T follicular helper cell (primary cell): ENCODE measurements around the gene PHF21A.
"Not testable (repeated sequence)": the region's sequence is repeated elsewhere in the genome, so short reads cannot be mapped to it uniquely, and the experiment has no call there.

ENCODE experiments used
- DNase-seq: peaks from one replicate; pipeline ENCODE4 v3.0.0-alpha.2; 2020; ENCODE audit warnings: low read depth

Gene PHF21A

GRCh38 chr11:45921561-45922424 lies 199.5 kb downstream of the PHF21A start:
- no peak for DNase-seq

DNA sequence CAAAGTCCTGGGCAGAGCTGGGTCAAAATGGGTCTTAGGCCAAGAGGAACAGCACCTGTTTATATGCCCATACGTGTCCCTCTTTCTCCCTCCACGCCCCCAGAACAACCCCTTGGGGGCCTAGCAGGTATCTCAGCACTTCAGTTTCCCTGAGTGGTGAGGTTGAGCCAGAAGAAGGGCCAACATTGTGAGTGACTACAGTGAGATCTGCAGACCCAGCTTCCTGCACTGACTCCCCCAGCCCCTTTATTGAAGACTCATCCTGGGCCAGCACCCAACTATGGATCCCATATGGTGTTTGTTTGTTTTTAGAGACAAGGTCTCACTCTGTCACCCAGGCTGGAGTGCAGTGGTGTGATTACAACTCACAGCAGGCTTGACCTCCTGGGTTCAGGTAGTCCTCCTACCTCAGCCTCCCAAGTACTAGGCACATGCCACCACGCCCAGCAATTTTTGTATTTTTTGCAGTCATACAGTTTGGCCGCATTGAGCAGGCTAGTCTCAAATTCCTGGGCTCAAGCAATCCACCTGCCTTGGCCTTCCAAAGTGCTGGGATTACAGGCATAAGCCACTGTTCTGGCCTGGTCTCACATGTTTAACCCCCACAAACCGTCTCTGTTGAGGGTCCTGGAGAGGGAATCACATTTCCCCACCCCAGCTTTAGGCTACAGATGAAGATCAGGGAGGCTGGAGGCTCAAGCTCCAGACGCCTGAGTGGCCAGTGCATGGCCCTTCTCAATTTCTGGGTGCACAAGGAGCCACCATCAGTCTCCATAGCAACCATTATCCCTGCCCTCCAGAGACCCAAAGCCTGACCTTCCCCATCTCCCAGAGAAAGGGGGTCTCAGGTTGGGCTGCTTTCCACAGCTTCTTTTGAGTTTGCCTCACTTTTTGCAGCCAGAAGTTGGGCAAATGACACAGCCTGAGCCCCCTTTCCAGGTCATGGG lies 200.4 kb downstream of the PHF21A start:
- DNase-seq: no peak

- DNase-seq: no peak
Measured at GRCh38 chr11:45919806-45920530, 201.3 kb downstream of the PHF21A start.

- no peak for DNase-seq
Measured at GRCh38 chr11:45918962-45919675, 202.1 kb downstream of the PHF21A start.

DNA sequence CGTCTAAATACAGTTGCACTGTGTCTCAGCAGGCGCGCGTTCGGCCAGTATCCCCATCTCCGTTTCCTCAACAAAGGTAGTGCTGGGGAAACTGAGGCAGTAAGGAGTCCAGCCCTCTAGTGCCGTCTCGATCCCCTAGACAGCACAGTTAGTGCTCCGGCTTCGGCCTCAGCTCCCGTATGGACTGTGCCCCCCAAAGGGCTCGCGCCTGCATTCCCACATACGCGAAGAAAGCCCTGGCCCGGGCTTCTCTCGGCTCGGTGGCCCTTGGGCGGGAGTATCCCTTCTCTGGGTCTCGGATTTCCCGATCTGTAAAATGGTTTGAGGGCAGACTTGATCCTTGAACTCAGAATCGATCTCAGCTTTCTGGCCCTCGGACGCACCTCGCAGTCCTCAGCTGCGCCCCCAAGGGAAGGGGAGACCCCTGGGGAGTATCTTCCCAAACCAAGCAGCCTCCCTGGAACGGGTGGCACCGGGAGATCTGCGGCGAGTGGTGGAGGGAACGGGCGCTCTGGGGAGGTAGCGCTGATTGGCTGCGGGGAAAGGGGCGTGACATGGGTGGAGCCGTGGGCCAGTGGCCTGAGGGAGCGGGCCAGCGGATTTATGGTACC lies 202.8 kb downstream of the PHF21A start:
- peak; percentile 36 for DNase-seq

GRCh38 chr11:45917623-45918330 lies 203.5 kb downstream of the PHF21A start, which contains the start of gene PEX16:
TSS of gene PEX16 (minus strand) at chr11:45917877. CDS start at chr11:45917811, 66 bp downstream.
- DNase-seq: peak; percentile 93

DNA sequence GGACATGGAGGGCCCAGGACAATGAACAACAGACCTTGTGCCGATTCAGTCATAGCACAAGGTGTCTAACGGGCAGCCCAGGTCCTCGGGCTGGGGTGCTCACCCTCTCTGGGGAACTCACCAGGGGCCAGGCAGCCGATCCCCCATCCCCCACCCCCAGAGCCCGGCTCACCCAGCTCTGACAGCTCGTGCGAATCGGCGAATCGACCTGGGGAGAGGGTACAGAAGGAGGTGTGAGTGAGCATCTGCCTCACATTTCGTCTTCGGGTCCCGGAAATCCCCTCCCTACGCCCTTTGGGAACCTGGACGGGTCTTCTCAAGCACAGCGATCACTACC lies 204.0 kb downstream of the PHF21A start:
- no peak for DNase-seq

DNA sequence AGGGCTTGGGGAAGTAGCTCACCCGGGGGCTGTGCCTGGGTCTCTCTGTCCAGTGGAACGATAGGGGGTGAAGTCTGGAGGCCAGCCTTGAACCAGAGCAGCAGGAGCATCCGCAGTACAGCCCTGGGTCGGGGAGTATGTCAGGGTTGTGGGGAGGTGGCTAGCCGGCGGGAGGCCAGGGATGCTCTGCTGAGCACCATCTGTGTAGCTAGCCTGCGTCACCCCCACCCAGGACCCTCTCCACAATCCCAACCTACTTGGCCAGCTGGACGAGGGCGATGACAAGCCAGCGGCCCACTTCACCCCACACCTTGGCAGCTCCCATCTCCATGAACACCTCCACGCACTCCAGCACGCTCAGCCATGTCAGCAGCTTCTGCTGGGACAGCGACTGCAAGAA lies 205.8 kb downstream of the PHF21A start:
- no peak for DNase-seq

DNA sequence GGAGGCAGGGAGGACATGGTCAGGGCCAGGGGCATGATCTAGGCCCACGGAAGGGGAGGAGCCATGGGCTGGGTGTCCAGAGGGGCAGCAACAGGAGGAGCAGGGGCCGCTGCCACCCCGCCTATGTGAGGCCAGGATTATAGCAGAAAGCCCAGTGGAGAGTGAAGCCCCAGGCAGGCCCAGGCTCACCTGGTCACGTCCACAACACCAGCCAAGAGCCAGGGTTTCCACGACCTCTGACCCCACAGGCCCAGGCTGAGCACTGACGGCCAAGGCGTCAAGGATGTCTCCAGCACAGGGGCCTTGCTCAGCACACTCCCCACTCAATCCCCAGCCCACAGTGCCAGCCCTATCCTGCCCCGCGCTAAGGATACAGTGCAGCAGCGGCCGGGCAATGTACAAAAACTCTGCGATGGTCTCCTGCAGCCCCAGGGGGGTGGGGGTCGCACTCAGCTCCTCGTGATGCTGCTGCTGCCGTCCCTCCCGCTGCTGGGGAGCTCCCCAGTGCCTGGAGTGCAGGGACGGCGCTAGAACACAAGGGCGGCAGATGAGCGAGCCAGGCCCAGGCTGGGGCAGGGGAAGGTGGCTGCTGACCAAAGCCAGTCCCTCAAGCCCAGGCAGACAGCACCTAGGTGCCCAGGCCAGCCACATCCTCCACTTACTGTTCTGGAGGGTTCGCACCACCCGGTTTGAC lies 207.2 kb downstream of the PHF21A start:
- no peak for DNase-seq

DNA sequence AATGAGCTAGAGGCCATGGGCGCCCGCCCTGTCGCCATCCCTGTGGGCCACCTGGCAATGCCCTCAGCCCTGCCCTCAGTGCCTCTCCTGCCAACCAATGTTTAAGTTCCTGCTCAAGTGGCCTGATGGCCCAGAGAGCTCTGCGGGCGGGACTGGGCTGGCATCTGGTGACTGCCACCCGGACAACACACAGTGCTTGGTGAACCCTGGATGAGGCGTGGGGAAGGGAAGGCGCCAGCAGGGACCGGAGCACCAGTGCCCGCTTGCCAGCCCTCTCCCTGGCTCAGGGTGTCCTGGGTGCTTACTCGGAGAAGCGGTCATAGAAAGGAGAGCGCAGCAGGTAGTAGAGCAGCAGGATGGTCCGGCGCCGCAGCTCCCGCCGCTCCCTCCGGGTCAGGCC lies 207.7 kb downstream of the PHF21A start:
- DNase-seq: no peak

- DNase-seq: no peak
Measured at GRCh38 chr11:45910623-45911022, 210.6 kb downstream of the PHF21A start.

GRCh38 chr11:45909594-45910475 lies 211.4 kb downstream of the PHF21A start:
- no peak for DNase-seq

DNA sequence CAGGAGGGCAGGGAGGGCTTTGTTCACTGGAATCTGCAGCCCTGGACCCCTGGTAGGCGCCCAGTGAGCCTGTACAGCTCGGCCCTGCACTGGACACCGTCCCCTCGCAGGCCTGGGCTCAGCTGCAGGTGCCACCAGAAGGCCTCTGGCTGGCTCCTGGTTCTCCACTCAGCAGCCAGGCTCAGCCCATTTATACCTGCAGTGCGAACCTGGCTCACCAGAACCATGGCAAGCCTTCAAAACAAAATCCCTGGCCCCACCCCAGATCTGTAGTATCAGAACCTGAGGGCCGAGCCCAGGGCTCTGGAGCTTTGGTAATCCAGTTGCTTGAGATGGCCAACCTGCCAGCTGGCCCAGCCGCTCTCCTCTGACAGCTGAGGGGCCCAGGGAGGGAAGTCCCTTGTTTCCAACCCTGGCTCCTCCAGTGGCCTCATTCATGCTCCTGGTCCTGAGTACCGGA lies 213.3 kb downstream of the PHF21A start:
- no peak for DNase-seq

DNA sequence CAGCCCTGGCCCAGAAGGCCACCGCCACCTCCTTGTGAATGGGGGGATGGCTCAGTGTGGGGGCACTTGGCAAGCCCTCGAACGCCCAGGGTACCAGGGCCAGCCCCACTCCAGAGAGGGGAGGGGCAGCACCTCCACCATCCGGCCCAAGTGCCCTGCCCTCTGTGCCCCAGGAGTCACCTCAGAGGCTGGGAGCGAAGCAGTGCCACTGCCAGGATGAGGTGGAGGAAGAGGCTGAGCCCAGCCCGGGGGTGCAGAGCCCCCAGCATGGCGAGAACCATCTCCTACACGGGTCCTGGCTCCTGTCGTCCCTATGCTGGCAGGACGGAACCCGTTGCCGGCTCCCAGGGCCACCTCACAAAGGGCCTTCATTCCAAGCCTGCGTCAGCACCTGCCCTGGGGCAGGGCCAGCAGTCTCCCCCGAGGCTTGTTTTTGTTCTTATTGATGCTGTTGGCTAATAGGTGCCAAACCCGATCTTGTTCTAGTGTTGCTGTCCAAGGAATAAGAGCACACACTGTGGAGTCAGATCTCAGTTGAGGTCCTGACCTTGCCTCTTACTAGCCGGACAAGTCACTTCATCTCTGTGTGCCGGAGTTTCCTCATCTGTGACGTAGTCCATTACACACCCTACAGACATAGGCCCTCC lies 214.2 kb downstream of the PHF21A start, which contains the start of gene FREY1:
TSS of gene FREY1 (minus strand) at position 307 of the 647 bp plus-strand sequence. CDS start at position 281, 26 bp downstream.
- DNase-seq: no peak

GRCh38 chr11:45906096-45906682 lies 215.1 kb downstream of the PHF21A start:
- DNase-seq: no peak

GRCh38 chr11:45905576-45905975 lies 215.7 kb downstream of the PHF21A start:
- not testable (repeated sequence) for DNase-seq

DNA sequence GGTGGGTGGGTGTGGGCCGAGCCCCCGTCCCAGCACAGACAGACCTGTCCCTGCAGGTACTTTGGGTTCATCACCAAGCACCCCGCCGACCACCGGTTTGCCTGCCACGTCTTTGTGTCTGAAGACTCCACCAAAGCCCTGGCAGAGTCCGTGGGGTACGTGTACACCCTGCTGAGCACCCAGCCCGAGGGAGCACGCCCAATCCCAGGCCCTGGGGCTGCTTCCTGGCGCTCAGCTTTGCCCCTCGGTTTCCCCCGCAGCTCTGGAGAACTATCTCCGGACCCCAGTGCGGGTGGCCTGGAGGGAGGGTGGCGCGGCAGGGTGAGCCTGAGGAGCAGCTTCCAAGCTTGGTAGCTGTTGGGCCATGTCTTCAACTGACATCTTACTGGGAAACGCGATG lies 216.2 kb downstream of the PHF21A start:
- no peak for DNase-seq
